SKM-1 treated with dmso at 0.1 percent for 144 hours (cell line): ENCODE measurements around the gene XPO5.
"Not testable (repeated sequence)": the region's sequence is repeated elsewhere in the genome, so short reads cannot be mapped to it uniquely, and the experiment has no call there.

Source experiments
- DNase-seq: peaks from one replicate; lab custom pipeline; 2025; ENCODE audit not compliant: unreplicated experiment; lab: John Stamatoyannopoulos, UW

The XPO5 gene

DNA sequence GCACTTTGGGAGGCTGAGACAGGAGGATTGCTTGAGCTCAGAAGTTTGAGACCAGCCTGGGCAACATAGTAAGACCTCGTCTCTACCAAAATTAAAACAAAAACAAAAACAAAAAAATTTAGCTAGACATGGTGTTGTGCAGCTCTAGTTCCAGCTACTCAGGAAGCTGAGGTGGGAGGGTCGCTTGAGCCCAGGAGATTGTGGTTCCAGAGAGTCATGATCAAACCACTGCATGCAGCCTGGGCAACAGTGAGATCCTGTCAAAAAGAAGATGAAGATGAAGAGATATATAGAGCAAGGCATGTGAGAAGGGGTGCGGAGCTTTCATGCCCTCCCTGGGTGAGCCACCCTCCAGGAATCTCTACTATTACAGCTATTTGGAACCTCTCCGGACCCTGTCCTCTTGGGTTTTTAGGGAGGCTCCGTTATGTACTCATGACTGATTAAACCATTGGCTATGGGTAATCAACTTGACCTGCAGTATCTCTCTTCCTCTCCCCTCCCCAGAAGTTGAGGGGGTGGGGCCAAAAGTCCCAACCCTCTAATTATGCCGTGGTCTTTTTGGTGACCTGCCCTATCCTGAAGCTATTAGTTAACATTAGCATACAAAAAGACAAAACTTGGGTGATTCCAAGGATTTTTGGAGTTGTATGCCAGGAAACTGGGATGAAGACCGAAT lies 9.2 kb upstream of the XPO5 start:
- no peak for DNase-seq

DNA sequence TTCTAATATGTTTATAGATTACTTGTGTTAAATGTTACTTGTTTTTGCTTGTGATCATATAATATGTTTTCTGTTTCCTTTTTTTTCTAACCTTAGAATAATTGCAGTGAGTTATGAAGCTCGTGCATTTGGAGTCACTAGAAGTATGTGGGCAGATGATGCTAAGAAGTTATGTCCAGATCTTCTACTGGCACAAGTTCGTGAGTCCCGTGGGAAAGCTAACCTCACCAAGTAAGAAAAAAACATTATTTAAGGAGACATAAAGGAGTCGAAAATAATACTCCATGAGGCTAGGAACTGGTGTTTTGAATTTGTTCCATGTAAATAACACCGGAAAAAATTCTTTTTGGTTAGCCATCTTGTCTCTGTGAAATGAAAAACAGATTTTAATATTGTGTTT lies 7.1 kb upstream of the XPO5 start:
- no peak for DNase-seq

DNA sequence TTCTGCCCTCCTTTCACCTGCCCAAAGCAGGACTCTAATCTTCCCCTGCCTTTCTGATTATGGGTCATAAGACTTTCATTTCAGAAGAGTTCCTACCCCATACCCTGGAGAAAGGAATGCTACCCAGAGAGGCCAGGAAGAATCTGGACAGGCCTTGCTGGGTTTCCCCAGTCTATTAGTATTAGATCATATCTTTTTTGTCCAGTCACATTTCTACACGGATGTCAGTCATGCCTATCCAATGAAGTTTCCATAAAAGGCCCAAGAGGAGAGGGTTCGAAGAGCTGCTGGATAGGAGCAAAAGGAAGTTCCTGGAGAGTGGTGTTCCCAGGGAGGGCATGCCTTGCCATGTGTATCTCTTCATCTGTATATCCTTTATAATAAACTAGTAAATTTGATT lies 3.3 kb upstream of the XPO5 start:
- DNase-seq: no peak

DNA sequence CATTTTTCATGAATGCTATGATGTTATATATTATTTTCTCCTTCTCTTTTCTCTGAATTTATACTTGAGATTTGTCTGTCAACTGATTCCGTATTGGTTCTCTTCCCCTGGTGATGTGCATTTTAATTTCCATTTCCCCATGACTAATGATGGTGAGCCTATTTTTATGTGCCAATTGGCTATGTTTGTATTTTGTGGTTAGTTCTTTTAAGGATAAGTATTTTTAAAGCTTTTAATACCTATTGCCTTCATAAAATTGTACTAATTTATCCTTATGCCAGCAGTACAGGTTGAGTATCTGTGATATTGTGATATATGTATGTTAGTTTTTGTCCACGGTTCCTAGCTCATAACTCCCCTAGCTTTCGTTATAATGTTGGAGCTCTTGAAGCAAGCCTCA lies 2.9 kb upstream of the XPO5 start:
- no peak for DNase-seq

DNA sequence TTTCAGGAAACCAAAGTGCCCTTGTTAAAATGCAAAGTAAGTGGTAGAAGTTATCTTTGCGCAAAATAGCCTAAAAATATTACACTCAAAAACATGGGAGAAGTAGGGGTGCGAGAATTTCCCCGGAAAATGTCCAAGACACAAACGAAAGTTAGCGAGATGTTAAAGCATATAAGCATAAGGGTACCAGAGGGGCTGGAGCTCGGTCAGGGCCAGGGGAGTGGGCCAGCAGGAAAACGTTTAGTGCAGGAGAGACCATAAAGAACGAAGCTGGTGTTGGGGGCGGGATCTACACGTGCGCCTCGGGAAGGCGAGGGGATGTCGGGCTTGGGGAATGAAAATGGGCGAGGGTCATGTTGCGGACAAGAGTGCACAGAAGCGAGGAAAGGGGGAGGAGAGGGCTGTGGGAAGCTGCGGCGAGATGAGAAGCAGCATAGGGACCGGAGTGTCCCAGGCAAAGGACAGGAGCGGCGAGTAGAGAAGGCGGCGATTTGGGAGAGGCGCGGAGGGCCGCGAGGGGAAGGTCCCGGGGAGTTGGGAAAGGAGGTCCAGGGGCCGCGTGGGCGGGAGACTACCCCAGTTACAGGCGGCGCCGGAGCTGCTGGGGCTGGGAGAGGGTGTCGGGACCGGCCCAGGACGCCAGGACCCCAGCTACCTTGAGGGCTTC lies 600 bp downstream of the XPO5 start:
- DNase-seq: no peak

DNA sequence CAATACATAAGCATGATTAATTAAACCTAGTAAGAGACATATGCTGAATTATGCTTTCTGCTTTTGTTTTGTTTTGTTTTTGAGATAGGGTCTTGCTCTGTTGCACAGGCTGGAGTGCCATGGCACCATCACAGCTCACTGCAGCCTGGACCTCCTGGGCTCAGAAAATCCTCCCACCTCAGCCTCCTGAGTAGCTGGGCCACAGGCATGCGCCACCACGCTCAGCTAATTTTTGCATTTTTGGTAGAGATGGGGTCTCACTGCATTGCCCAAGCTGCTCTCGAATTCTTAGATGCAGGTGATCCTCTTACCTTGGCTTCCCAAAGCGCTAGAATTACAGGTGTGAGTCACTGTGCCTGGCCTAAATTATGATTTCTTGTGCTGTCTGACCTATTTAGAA lies 3.8 kb downstream of the XPO5 start:
- DNase-seq: no peak

DNA sequence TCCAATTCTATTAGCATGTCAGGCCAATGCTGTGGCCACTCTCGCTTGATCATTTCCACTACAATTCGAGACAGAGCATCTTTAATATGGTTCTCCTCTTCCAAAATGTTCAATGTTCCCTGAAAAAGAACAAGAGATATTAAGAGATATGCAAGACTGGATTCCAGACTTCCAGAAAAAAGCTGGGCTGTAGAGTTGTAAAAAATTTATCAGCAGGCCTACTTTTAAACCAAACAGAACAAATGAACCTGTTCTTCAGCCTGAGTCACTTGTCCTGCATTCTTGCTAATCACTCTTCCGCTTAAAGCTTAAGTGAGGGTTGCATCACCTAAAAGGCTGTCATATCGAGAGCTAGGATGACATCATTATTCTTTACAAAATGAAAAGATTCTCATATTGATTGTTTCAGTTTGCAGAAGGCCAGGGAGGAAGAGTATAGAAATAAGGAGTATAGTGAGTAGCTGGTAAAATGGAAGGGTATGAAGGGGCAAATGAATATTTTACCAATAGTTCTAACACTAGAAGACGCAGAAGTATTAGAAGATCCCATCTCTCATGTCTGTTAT lies 4.9 kb downstream of the XPO5 start:
- no peak for DNase-seq

DNA sequence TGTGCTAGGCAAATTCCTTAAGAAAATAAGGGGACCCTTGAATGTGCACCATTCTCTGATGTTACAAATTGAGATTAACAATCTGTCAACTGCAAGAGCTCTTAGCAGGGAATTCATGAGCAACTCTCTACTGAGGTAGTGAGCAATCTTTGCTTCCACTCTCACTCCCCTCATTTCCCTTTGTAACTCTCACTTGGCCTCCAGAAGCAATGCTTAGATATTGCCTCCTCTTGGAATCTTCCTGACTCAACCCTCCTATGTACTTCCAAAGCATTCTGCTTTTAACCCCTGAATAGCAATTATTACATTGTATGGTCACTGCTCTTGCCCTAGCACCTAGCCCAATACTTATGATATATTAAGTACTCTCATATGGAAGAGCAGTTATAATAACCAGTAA lies 16.5 kb downstream of the XPO5 start:
- no peak for DNase-seq

DNA sequence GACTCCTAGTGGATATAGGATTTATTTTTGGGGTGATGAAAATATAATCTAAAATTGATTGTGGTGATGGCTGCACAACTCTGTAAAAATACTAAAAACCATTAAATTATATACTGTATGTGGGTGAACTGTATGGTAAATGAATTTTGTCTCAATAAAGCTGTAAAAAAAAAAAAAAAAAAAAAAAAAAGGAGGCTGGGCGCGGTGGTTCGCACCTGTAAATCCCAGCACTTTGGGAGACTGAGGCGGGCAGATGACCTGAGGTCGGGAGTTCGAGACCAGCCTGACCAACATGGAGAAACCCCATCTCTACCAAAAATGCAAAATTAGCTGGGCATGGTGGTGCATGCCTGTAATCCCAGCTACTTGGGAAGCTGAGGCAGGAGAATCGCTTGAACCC lies 18.2 kb downstream of the XPO5 start:
- not testable (repeated sequence) for DNase-seq

DNA sequence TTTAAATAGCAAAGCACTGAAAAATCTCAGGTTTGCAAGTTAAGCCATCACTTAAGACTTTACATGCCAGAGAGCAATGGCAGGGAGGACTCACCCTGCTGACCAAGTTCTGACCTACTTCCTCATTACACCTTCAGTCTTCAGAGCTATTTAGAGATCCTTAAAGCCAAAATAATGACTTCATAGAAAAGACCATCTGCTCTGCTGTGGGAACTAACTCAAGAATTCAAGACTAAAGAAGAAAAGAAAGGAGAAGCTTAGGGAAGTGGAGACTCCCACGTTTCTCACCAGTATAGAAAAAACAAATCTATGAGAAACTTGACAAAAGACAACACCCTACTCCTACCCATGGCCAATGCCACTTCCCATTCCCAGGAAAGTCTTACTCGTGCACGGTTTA lies 28.6 kb downstream of the XPO5 start:
- DNase-seq: no peak

DNA sequence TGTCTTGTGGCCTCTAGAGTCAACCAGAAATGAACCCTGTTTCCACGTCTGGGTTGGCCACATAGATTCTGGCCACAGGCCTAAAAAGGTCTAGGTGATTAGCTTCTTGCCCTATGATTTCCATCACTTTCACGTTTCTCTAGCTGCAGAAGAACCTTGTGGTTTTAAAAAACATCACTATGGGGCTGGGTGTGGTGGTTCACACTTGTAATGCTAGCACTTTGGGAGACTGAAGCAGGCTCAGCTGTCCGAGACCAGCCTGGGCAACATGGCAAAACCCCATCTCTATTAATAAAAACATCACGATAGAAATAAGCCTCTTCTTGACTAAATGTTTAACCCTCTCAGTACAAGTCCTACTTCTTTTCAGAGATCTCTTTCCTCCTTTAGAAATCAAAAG lies 31.4 kb downstream of the XPO5 start:
- DNase-seq: no peak

DNA sequence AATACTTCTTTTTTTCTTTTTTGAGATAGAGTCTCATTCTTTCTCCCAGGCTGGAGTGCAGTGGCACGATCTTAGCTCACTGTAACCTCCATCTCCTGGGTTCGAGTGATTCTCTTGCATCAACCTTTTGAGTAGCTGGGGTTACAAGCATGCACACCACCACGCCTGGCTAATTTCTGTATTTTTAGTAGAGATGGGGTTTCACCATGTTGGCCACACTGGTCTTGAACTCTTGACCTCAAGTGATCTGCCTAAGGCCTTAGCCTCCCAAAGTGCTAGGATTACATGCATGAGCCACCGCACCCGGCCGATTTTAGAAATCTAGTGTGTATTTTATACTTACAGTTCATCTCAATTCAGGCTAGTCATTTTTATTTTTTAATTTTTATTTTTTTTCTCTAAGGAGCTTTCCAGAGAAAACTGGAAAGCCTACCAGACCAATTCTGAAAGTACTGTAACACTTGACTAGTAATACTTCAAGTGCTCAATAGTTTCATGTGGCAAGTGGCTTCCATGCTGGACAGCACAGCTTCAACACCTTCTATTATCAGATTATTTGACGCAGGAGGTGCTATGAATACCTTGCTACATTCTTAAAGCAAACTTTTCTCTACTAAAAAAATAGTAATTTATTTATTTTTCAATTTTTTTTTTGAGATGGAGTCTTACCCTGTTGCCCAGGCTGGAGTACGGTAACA lies 33.9 kb downstream of the XPO5 start:
- DNase-seq: no peak

DNA sequence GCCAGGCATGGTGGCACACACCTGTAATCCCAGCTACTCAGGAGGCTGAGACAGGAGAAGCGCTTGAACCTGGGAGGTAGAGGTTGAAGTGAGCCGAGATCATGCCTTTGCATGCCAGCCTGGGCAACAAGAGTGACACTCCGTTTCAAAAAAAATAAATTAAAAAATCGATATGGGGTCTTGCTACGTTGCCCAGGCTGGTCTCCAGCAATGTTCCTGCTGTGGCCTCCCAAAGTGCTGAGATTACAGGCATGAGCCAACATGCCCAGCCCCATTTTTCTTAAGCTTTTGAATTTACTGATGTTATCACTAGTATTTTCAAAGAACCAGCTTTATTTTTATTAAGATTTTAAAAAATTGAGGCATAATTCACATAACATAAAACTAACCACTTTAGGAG lies 35.3 kb downstream of the XPO5 start:
- DNase-seq: no peak

DNA sequence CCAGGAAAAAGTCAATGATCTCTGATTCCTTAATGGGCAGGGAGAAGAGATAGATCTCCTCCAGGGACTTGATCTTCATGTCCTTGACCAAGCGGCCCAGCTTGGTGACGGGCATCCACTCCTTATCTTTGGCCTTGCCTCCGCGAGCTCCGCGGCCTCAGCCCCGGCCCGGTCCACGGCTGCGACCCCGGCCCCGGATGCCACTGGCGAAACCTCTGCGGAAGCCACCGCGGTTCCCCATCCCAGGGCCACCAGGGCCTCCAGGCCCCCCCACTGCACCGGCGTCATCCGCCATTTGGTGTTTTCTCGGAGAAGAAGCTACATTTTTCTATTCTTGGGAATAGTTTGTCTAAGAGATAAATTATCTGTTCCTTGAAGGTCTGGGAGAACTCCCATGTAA lies 36.4 kb downstream of the XPO5 start:
- DNase-seq: not testable (repeated sequence)

DNA sequence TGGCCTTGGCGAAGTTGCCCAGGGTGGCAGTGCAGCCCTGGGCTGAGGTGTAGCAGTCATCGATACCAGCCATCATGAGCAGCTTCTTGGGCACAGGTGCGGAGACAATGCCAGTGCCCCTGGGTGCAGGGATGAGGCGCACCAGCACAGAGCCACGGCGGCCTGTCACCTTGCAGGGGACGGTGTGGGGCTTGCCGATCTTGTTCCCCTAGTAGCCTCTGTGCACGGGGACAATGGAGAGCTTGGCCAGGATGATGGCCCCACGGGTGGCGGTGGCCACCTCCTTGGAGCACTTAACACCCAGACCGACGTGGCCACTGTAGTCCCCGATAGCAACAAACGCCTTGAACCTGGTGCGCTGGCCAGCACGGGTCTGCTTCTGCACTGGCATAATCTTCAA lies 36.9 kb downstream of the XPO5 start:
- DNase-seq: not testable (repeated sequence)

DNA sequence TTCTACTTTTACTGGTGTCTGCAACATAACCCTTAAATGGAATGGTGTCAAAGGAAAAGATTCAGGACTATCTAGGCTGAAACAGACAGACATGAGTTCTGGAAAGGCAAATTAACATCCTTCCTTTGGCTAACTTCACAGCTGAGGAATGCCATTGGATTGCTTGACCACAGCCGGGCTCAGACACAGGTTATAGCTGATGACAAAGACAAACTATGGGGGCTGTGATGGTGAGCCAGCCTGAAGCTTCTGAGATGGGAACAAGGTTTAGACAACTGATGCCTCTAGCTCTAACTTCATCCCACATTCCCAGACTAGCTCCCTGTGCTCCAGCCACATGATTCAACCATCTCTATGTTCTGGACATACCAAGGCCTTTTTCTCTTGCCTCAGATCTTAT lies 43.6 kb downstream of the XPO5 start:
- DNase-seq: no peak

DNA sequence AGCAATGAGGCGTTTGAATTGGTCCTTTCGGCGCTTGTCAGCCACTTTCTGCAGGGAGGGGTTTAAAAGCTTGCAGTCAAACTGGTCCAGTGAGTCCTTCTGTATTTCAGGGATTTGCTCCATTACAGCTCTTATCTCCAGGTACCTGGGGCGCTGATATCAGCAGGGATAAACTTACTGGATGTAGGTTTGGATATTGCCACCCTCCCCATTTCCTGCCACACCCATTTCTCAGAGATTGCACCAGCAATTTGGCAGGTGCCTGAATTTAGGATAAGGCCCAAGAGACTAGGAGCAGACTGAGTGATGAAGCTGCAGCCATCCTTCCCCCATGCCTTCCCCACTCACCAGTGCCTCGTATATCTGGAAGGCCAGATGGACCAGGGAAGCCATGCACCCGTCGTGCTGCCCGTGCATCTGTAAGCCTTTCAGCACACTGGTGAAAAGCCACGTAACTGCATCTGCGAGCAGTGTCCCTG lies 51.3 kb downstream of the XPO5 start:
- no peak for DNase-seq

DNA sequence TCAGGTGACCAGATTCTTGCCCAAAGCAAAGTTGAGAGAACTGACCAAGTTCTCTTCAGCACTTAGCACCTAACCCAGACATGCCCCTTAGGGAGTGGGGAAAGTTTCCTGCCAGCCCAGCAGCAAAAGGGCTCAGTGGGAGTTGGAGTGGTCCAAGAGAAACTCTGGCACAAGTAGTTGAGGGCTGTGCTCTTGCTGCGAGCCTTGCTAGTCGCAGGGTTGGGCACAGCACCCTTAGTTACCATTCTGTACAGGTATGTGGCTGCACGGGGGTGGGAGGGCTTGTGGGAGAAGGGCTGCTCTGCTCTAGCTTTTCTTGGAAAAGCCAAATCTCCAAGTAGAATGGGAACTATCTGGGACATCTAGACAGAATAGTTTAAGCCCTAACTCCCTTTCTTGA lies 52.6 kb downstream of the XPO5 start:
- DNase-seq: no peak

DNA sequence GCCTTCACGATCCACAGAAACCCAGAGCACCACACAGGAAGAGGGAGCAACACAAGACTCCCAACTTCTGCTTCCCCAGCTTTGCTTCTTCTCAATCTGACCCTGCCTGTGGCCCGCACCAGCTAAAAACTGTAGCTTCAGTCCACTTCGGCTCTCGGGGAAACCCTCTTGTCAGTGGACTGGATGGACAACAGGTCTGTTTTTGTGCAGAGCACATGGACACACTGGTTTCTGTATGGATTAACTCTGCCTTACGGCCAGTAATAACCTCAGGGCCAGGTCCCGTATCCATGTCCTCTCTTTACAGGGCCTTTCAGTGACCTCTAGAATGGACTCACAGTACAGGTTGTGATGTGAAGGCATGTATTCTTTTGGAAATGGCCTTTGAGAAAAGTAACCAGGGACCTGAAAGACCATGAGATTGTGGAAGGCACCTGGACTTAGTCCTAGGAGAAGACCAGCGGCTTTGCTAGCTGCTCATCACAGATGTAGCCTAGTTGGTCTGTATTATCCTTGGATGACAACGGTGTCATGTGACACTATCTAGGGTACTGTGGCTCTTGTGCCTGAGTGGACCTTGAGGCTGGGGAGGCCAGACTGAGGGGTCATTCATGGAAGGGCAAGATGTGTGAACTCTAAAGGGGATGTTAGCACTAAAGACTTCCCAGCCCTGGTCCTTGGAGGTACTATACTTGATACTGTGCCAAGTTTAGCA lies 53.1 kb downstream of the XPO5 start:
- no peak for DNase-seq

DNA sequence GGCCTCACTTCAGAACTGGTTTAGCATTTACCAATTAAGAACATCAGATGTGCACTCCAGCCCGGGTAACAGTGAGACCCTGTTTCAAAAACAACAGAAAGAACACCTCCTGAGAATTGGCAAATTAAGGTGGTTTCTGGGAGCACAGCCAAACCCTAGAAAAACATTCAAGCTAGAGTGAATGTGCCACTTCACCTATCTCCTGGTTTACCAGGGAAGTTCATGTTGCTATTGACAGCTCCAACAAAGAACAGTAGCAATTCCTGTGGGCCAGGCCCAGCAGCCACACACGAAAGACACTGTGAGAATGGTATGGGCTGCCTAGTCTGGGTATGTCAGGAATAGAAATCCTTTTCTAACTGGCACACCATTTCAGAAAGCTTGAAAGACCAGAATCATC lies 54.0 kb downstream of the XPO5 start:
- DNase-seq: no peak

DNA sequence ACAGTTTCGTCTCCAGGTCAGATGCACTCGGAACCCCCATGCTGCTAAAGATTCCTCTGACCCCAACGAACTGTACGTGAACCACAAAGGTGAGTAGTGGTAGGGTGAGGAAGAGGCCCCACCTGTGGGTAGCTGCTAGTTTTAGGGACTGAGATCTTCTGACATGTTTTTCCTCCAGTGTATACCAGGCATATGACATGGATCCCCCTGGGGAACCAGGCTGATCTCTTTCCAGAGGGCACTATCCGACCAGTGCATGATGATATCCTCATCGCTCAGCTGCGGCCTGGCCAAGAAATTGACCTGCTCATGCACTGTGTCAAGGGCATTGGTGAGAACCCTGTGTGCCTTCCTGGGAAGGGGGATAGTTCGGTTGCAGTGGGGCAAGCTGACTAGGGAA lies 55.7 kb downstream of the XPO5 start:
- DNase-seq: no peak
